HCT116 (cell line): ENCODE results near the gene BTBD10.

Source experiments
- CEBPB ChIP-seq: IDR thresholded peaks from 2 replicates; pipeline ENCODE4 v1.6.1; 2012; ENCODE audit warnings: low read depth
- CTCF ChIP-seq, 3 experiments: fragments of 200-600 bp in 1 of 3; sonication (generic) in 1 of 3; IDR thresholded peaks in 2 of 3; conservative IDR thresholded peaks in 1 of 3; 2 replicates each; pipeline ENCODE4 v1.5.1; 2012 to 2017; ENCODE audit warnings: low read depth in 2 of 3, low read length in 2 of 3, antibody characterized with exemption in 1 of 3, borderline replicate concordance in 1 of 3, control low read depth in 1 of 3, mild to moderate bottlenecking in 1 of 3, mixed read lengths in 1 of 3, mixed run types in 1 of 3, moderate library complexity in 1 of 3; ENCODE audit not compliant: insufficient read depth in 1 of 3
- EZH2 ChIP-seq: fragments of 200-600 bp; sonication (generic); IDR thresholded peaks from 2 replicates; pipeline ENCODE4 v1.6.1; 2017; ENCODE audit warnings: antibody characterized with exemption, mixed run types
- MAX ChIP-seq: IDR thresholded peaks from 2 replicates; pipeline ENCODE4 v1.6.1; 2012
- POLR2A ChIP-seq: IDR thresholded peaks from 2 replicates; pipeline ENCODE4 v1.7.0; 2011; ENCODE audit warnings: borderline replicate concordance; ENCODE audit not compliant: insufficient read depth, insufficient read length; ENCODE audit errors: extremely low read depth
- POLR2AphosphoS5 ChIP-seq: IDR thresholded peaks from 2 replicates; pipeline ENCODE4 v1.6.1; 2011; ENCODE audit warnings: mild to moderate bottlenecking, low read depth, low read length, moderate library complexity
- RAD21 ChIP-seq: IDR thresholded peaks from 2 replicates; pipeline ENCODE4 v1.6.1; 2012; ENCODE audit warnings: low read depth, mild to moderate bottlenecking
- REST ChIP-seq: IDR thresholded peaks from 2 replicates; pipeline ENCODE4 v1.6.1; 2012; ENCODE audit warnings: low read depth
- SIN3A ChIP-seq: IDR thresholded peaks from 2 replicates; pipeline ENCODE4 v1.6.1; 2012; ENCODE audit warnings: low read depth
- SP1 ChIP-seq: IDR thresholded peaks from 2 replicates; pipeline ENCODE4 v1.6.1; 2012; ENCODE audit warnings: low read depth
- SRF ChIP-seq: IDR thresholded peaks from 2 replicates; pipeline ENCODE4 v1.6.1; 2012; ENCODE audit warnings: low read depth
- YY1 ChIP-seq: IDR thresholded peaks from 2 replicates; pipeline ENCODE4 v1.6.1; 2011; ENCODE audit warnings: low read length, low read depth, moderate library complexity, mild to moderate bottlenecking; ENCODE audit not compliant: insufficient replicate concordance; ENCODE audit errors: extremely low read depth
- ZBTB33 ChIP-seq: IDR thresholded peaks from 2 replicates; pipeline ENCODE4 v1.6.1; 2011; ENCODE audit warnings: mild to moderate bottlenecking, low read length, moderate library complexity; ENCODE audit not compliant: insufficient replicate concordance; ENCODE audit errors: extremely low read depth

- no peak for TF ChIP-seq CTCF (IDR thresholded peaks at IDR 0.05 in 2 of 3, conservative IDR thresholded peaks at IDR 0.05 in 1 of 3; ENCODE audit: borderline replicate concordance in 1 of 3, insufficient read depth in 1 of 3, low read depth in 2 of 3, low read length in 2 of 3)
- TF ChIP-seq POLR2A = no peak
- no peak for TF ChIP-seq ZBTB33
- TF ChIP-seq RAD21 = no peak
- TF ChIP-seq POLR2AphosphoS5 = no peak
- TF ChIP-seq SP1 = no peak
- TF ChIP-seq EZH2 = no peak
- no peak for TF ChIP-seq CEBPB
- no peak for TF ChIP-seq REST
- TF ChIP-seq SRF = no peak
- no peak for TF ChIP-seq YY1
- TF ChIP-seq SIN3A = no peak
- no peak for TF ChIP-seq MAX
These were observed 16.7 kb upstream of the BTBD10 start for GRCh38 chr11:13479688-13480087.
